ENCODE data around the gene NCAM1. TPM values are rescaled to one million over a fixed set of nuclear protein-coding genes. Genes with fewer than 3 reads are reported as not detected.

Gene NCAM1
- polyA plus RNA-seq, 1 experiment, result 0.27 TPM

GRCh38 chr11:113286009-113286408 is 324.8 kb downstream of the NCAM1 start:
- no peak for DNase-seq (ENCODE audit: low read depth)
- Histone ChIP-seq H3K27me3 (ENCODE audit: control insufficient read depth, insufficient read depth, low read length) (peaks cover 2% of the 10 kb centered on the region; the same call in 1 of the 2 replicates), H3K36me3 (ENCODE audit: control insufficient read depth, insufficient read depth, low read length) (no peaks in the 10 kb centered on the region), H3K4me3 (ENCODE audit: low read depth, low read length) (no peak overlapping the region)
- TF ChIP-seq, protein P1, sequence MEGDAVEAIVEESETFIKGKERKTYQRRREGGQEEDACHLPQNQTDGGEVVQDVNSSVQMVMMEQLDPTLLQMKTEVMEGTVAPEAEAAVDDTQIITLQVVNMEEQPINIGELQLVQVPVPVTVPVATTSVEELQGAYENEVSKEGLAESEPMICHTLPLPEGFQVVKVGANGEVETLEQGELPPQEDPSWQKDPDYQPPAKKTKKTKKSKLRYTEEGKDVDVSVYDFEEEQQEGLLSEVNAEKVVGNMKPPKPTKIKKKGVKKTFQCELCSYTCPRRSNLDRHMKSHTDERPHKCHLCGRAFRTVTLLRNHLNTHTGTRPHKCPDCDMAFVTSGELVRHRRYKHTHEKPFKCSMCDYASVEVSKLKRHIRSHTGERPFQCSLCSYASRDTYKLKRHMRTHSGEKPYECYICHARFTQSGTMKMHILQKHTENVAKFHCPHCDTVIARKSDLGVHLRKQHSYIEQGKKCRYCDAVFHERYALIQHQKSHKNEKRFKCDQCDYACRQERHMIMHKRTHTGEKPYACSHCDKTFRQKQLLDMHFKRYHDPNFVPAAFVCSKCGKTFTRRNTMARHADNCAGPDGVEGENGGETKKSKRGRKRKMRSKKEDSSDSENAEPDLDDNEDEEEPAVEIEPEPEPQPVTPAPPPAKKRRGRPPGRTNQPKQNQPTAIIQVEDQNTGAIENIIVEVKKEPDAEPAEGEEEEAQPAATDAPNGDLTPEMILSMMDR (IDR thresholded peaks at IDR 0.05; ENCODE audit: insufficient read depth, low read depth, low read length), result no peak
- ChIA-PET POLR2A (no interaction called here), CTCF (interaction anchor here (1.0 kb wide), 2 partner anchors 24 to 29 kb away, joined by 3 read pairs; no protein-coding TSS in a partner anchor)

DNA sequence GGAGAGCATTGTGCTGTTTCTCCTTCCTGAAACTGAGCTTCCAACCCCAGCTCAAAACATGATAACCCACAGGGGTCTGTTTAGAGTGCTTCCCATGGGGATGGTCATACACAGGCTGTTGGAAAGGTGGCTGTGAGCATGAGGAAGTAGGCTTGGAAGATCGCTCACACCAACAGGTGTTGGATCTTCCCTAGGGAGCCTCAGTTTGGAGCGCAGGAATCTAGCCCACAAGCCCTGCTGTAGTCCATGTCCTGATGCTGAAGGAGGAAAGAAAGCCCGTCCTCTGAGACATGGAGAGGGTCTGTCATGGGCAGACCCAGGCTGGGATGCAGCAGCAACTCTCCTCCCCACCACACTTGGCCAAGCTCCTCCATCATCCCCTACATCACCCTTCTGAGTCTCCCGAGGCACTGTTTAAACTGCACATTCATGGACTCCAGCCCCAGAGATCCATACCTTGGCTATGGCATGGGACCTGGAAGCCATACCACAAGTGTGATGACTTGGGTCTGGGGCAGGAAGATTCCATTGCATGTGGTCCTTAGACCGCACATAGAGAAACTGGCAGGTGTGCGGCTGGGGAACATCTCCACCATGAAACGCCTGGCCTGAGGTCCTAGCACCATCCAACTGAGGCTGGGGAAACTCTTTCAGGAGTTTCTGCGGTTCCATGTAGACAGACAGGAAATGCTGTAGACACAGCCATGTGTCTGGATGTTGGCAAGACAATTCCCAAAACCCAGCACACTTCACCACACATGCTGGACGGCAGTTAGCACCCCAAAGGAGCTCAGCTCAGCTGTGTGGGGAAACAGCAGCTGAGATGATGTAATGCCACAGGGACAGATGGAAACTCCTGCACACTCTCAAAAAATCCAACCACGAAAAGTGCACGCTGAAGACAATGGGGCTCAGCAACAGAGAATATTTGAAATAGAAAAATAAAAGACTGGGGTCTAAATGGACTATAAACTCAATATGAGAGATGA is 325.6 kb downstream of the NCAM1 start:
- POLR2A ChIA-PET, result no interaction called here

DNA sequence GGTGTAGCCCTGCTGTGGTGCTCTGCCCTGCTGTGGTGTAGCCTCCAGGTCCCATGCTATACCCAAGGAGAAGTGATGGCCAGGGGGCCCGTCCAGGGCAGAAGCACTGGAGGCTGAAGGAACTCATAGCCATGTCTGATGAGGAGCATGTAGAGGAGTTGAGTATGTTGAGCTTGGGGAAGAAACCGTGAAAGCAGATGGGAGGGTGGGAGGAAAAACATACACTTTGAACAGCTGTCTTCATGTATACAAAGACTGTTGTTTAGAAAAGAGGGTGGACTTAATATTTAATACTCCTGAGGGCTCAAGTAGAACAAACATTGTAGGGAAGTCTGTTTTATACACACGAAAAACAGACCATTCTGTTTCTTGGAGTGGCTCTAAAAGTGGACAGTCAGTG is 326.6 kb downstream of the NCAM1 start:
- Histone ChIP-seq H3K36me3 (ENCODE audit: control insufficient read depth, insufficient read depth, low read length) (no peaks in the 10 kb centered on the region), H3K4me3 (ENCODE audit: low read depth, low read length) (no peak overlapping the region), H3K27me3 (ENCODE audit: control insufficient read depth, insufficient read depth, low read length) (peaks cover 4% of the 10 kb centered on the region; the same call in 1 of the 2 replicates)
- CTCF ChIA-PET, result interaction anchor here (0.9 to 3.8 kb wide), 5 partner anchors 17 to 1005 kb away, joined by 3 to 105 read pairs (median 3); no protein-coding TSS in a partner anchor
- no peak for DNase-seq (ENCODE audit: low read depth)
- TF ChIP-seq, protein P1 (IDR thresholded peaks at IDR 0.05; ENCODE audit: insufficient read depth, low read depth, low read length), result no peak
- POLR2A ChIA-PET, result no interaction called here

More for the DNA sequence above, 325.6 kb downstream of the NCAM1 start:
- no peaks in the 10 kb centered on the region for H3K36me3 ChIP-seq (ENCODE audit: control insufficient read depth, insufficient read depth, low read length)
- no peak overlapping the region for H3K4me3 ChIP-seq (ENCODE audit: low read depth, low read length)
- peaks cover 4% of the 10 kb centered on the region; the same call in 1 of the 2 replicates for H3K27me3 ChIP-seq (ENCODE audit: control insufficient read depth, insufficient read depth, low read length)
- CTCF ChIA-PET, result interaction anchor here (0.9 to 3.8 kb wide), 6 partner anchors 18 to 1004 kb away, joined by 3 to 105 read pairs (median 3); no protein-coding TSS in a partner anchor
- TF ChIP-seq, protein P1 (IDR thresholded peaks at IDR 0.05; ENCODE audit: insufficient read depth, low read depth, low read length), result no peak
- DNase-seq (ENCODE audit: low read depth), result no peak

DNA sequence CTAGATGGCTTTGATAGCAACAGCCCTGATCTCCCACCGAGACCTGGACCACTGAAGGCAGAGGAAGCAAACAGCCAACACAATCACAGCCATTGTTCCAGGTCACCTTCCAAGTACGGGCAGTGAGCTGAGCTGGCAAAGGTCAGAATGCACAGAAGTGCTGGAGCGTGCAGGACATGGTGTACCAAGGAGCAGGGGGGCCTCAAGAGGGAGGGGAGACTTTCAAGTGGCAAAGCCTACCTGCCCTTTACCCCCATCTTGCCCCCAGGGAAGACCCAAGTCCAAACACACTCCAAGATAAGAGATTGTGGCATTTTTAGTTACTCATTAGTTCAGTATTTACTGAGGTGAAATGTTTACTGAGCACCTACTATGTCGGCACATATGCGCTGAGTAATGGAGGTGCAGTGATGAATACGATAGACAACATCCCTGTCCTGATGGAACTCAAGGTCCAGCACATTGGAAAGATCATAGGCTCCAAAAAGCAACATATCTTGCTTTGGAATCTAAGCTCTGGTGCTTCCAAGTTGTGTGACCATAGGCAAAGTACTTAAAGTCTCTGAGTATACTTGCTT is 327.2 kb downstream of the NCAM1 start:
- no peak for DNase-seq (ENCODE audit: low read depth)
- POLR2A ChIA-PET, result no interaction called here
- CTCF ChIA-PET, result interaction anchor here (0.6 to 3.8 kb wide), 7 partner anchors 8 to 1005 kb away, joined by 3 to 105 read pairs (median 4); no protein-coding TSS in a partner anchor
- H3K36me3 ChIP-seq (ENCODE audit: control insufficient read depth, insufficient read depth, low read length), result no peaks in the 10 kb centered on the region
- H3K27me3 ChIP-seq (ENCODE audit: control insufficient read depth, insufficient read depth, low read length), result peaks cover 6% of the 10 kb centered on the region
- TF ChIP-seq, protein P1 (IDR thresholded peaks at IDR 0.05; ENCODE audit: insufficient read depth, low read depth, low read length), result no peak
- H3K4me3 ChIP-seq (ENCODE audit: low read depth, low read length), result no peak overlapping the region
